ENCODE data around the gene TCERG1. TPM values are rescaled to one million over a fixed set of nuclear protein-coding genes. Genes with fewer than 3 reads are reported as not detected.

TCERG1 gene
- total and polyA plus RNA-seq, 9 of the 15 experiments (the other 6 are each of a cell fraction or from before 2014, with no cell fraction given) = 50.3 to 148 (median 119) TPM

DNA sequence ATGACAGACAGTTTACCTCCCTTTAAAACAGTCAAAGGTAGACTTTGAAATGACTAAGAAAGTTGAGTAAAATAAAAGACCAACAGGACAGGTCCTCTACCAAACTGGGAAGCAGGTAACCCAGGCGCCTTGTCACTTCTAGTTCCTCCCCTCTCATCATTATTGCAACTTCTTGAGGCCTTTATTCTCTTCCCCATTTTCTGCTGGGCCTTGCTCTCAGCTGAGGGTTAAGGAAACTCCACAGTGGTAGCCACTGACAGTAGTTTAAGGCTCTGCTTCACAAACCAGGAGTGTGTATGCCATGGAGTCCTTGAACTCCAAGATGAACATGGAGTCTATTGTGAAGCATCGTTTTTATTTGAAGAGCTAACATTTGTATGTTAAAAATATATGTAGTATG lies 36.9 kb upstream of the TCERG1 start (continued):
- TF ChIP-seq MAZ (CRISPR knock-in tag; conservative IDR thresholded peaks at IDR 0.05 in 1 of 2, IDR thresholded peaks at IDR 0.05 in 1 of 2) (no peak), NR1H2 (CRISPR knock-in tag; IDR thresholded peaks at IDR 0.05) (no peak), ZNF212 (CRISPR knock-in tag; IDR thresholded peaks at IDR 0.05) (no peak), NFRKB (IDR thresholded peaks at IDR 0.05; ENCODE audit: low read depth) (no peak), CBX8 (IDR thresholded peaks at IDR 0.05; ENCODE audit: borderline replicate concordance, extremely low read depth, low read depth, low read length, poor library complexity, severe bottlenecking) (no peak), CBFA2T2 (conservative IDR thresholded peaks at IDR 0.05) (no peak), ETV6 (IDR thresholded peaks at IDR 0.05; ENCODE audit: borderline replicate concordance in 1 of 2, low read depth in 2 of 2, low read length in 1 of 2) (no peak), ETV6 (CRISPR knock-in tag; IDR thresholded peaks at IDR 0.05; ENCODE audit: borderline replicate concordance) (no peak)
- TF ChIP-seq, protein P1, sequence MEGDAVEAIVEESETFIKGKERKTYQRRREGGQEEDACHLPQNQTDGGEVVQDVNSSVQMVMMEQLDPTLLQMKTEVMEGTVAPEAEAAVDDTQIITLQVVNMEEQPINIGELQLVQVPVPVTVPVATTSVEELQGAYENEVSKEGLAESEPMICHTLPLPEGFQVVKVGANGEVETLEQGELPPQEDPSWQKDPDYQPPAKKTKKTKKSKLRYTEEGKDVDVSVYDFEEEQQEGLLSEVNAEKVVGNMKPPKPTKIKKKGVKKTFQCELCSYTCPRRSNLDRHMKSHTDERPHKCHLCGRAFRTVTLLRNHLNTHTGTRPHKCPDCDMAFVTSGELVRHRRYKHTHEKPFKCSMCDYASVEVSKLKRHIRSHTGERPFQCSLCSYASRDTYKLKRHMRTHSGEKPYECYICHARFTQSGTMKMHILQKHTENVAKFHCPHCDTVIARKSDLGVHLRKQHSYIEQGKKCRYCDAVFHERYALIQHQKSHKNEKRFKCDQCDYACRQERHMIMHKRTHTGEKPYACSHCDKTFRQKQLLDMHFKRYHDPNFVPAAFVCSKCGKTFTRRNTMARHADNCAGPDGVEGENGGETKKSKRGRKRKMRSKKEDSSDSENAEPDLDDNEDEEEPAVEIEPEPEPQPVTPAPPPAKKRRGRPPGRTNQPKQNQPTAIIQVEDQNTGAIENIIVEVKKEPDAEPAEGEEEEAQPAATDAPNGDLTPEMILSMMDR (IDR thresholded peaks at IDR 0.05 in 2 of 3, conservative IDR thresholded peaks at IDR 0.05 in 1 of 3; ENCODE audit: insufficient read depth in 2 of 3, low read depth in 1 of 3, low read length in 3 of 3) = no peak
- TF ChIP-seq, protein P2, sequence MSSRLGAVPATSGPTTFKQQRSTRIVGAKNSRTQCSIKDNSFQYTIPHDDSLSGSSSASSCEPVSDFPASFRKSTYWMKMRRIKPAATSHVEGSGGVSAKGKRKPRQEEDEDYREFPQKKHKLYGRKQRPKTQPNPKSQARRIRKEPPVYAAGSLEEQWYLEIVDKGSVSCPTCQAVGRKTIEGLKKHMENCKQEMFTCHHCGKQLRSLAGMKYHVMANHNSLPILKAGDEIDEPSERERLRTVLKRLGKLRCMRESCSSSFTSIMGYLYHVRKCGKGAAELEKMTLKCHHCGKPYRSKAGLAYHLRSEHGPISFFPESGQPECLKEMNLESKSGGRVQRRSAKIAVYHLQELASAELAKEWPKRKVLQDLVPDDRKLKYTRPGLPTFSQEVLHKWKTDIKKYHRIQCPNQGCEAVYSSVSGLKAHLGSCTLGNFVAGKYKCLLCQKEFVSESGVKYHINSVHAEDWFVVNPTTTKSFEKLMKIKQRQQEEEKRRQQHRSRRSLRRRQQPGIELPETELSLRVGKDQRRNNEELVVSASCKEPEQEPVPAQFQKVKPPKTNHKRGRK (tag; IDR thresholded peaks at IDR 0.05) = no peak
